Right atrium auricular region (tissue), 2 donors: ENCODE measurements around the gene ASTN2. TPM values are rescaled to one million over a fixed set of nuclear protein-coding genes. Genes with fewer than 3 reads are reported as not detected.

ENCODE experiments used
- DNase-seq: peaks from one replicate; pipeline ENCODE4 v3.0.0-alpha.2; 2019; ENCODE audit warnings: low spot score
- H3K27ac ChIP-seq, 2 donors: fragments of 200-600 bp; sonication (generic); 1 replicate in 1 of 2; 2 replicates in 1 of 2; pipeline ENCODE4 v1.5.1; 2016 to 2019
- H3K27me3 ChIP-seq, 2 donors: fragments of 200-600 bp; sonication (generic); one replicate each; pipeline versions ENCODE4 v1.5.1 to v1.6.0; 2017 to 2019
- H3K36me3 ChIP-seq: fragments of 200-600 bp; sonication (generic); one replicate; pipeline ENCODE4 v1.5.1; 2016
- H3K4me1 ChIP-seq, 2 donors: fragments of 200-600 bp; sonication (generic); one replicate each; pipeline versions ENCODE4 v1.5.1 to v1.6.0; 2017 to 2019
- H3K4me3 ChIP-seq, 2 donors: fragments of 200-600 bp; sonication (generic); 1 replicate in 1 of 2; 2 replicates in 1 of 2; pipeline ENCODE4 v1.5.1; 2017 to 2019; ENCODE audit warnings: mild to moderate bottlenecking in 1 of 2, moderate library complexity in 1 of 2
- H3K9me3 ChIP-seq, 2 donors: fragments of 200-600 bp; sonication (generic); one replicate each; pipeline ENCODE4 v1.5.1; 2019
- CTCF ChIP-seq, 2 donors: fragments of 200-600 bp; sonication (generic); IDR thresholded peaks; one replicate each; pipeline ENCODE4 v1.5.1; 2019; ENCODE audit warnings: antibody characterized with exemption in 2 of 2
- total RNA-seq, 2 donors: library from RNA; depleted of rRNA; stranded (reverse); fragments of >200 nt; gene quantifications; one replicate each; pipeline ENCODE4 v1.1.0, GENCODE V29; 2016

ASTN2 gene
- total RNA-seq, 2 donors from 2014 or later = 11.1 to 32.2 TPM

- Histone ChIP-seq H3K27ac (peak overlapping the region; percentile 33 to 42), H3K9me3 (no peaks in the 10 kb centered on the region), H3K27me3 (no peaks in the 10 kb centered on the region), H3K36me3 (no peaks in the 10 kb centered on the region), H3K4me3 (no peak overlapping the region), H3K4me1 (peaks cover 0 to 23% of the 10 kb centered on the region in 2 donors)
- TF ChIP-seq CTCF (IDR thresholded peaks at IDR 0.05) = no peak
- DNase-seq = no peak
Observed at GRCh38 chr9:116555119-116555518, 859.7 kb downstream of the ASTN2 start.

- no peak for TF ChIP-seq CTCF (IDR thresholded peaks at IDR 0.05)
- DNase-seq = no peak
- H3K4me3 ChIP-seq = no peak overlapping the region
- H3K27ac ChIP-seq = peak overlapping the region; percentile 41 to 59
- H3K27me3 ChIP-seq = no peaks in the 10 kb centered on the region
- H3K9me3 ChIP-seq = no peaks in the 10 kb centered on the region
- H3K36me3 ChIP-seq = no peaks in the 10 kb centered on the region
- H3K4me1 ChIP-seq = peaks cover 0 to 31% of the 10 kb centered on the region in 2 donors
Observed at GRCh38 chr9:116550696-116551436, 864.0 kb downstream of the ASTN2 start.

- peak overlapping the region; percentile 41 to 59 for H3K27ac ChIP-seq
- no peaks in the 10 kb centered on the region for H3K9me3 ChIP-seq
- no peaks in the 10 kb centered on the region for H3K36me3 ChIP-seq
- no peaks in the 10 kb centered on the region for H3K27me3 ChIP-seq
- H3K4me3 ChIP-seq = no peak overlapping the region
- H3K4me1 ChIP-seq = peaks cover 0 to 22% of the 10 kb centered on the region in 2 donors
- no peak for TF ChIP-seq CTCF (IDR thresholded peaks at IDR 0.05)
- DNase-seq = no peak
Observed at GRCh38 chr9:116549786-116550660, 864.8 kb downstream of the ASTN2 start.

- no peak for TF ChIP-seq CTCF (IDR thresholded peaks at IDR 0.05)
- peak; percentile 94 for DNase-seq
- Histone ChIP-seq H3K9me3 (no peaks in the 10 kb centered on the region), H3K4me3 (no peak overlapping the region), H3K36me3 (no peaks in the 10 kb centered on the region), H3K4me1 (peaks cover 0 to 19% of the 10 kb centered on the region in 2 donors), H3K27ac (peak overlapping the region; percentile 31 to 59), H3K27me3 (no peaks in the 10 kb centered on the region)
Observed at GRCh38 chr9:116549061-116549664, 865.7 kb downstream of the ASTN2 start.

- Histone ChIP-seq H3K9me3 (no peaks in the 10 kb centered on the region), H3K27ac (no peak overlapping the region), H3K36me3 (no peaks in the 10 kb centered on the region), H3K4me1 (peaks cover 0 to 19% of the 10 kb centered on the region in 2 donors), H3K27me3 (no peaks in the 10 kb centered on the region), H3K4me3 (no peak overlapping the region)
- no peak for DNase-seq
- no peak for TF ChIP-seq CTCF (IDR thresholded peaks at IDR 0.05)
Observed at GRCh38 chr9:116547729-116548426, 867.0 kb downstream of the ASTN2 start.
